Neutrophil (primary cell): ENCODE measurements around the gene MTOR.

Experiments
- H3K27ac ChIP-seq: fragments of 200-600 bp; sonication (generic); 2 replicates; pipeline ENCODE4 v1.5.1; 2016; ENCODE audit warnings: mild to moderate bottlenecking, moderate library complexity
- H3K27me3 ChIP-seq: fragments of 200-600 bp; sonication (generic); 2 replicates; pipeline ENCODE4 v1.6.0; 2016; ENCODE audit warnings: mild to moderate bottlenecking
- H3K36me3 ChIP-seq: fragments of 200-600 bp; sonication (generic); 2 replicates; pipeline ENCODE4 v1.5.1; 2017
- H3K4me1 ChIP-seq, 2 experiments: fragments of 200-600 bp in 1 of 2; sonication (generic) in 1 of 2; 1 replicate in 1 of 2; 2 replicates in 1 of 2; pipeline versions ENCODE4 v1.5.1 to v1.6.1; 2013 to 2016; ENCODE audit warnings: low read depth in 1 of 2, low read length in 1 of 2, mild to moderate bottlenecking in 1 of 2, moderate library complexity in 1 of 2; ENCODE audit not compliant: control insufficient read depth in 1 of 2, insufficient read depth in 1 of 2
- H3K4me3 ChIP-seq, 2 experiments: fragments of 200-600 bp in 1 of 2; sonication (generic) in 1 of 2; 1 replicate in 1 of 2; 2 replicates in 1 of 2; pipeline ENCODE4 v1.5.1; 2013 to 2016; ENCODE audit warnings: low read depth in 1 of 2, low read length in 1 of 2, mild to moderate bottlenecking in 1 of 2, moderate library complexity in 1 of 2
- H3K9me3 ChIP-seq: fragments of 200-600 bp; sonication (generic); 2 replicates; pipeline ENCODE4 v1.5.1; 2016
- CTCF ChIP-seq: fragments of 200-600 bp; sonication (generic); IDR thresholded peaks from 2 replicates; pipeline ENCODE4 v1.5.1; 2016; ENCODE audit warnings: antibody characterized with exemption

The MTOR gene

GRCh38 chr1:11176081-11176706 lies 86.2 kb downstream of the MTOR start:
- Histone ChIP-seq H3K9me3 (no peaks in the 10 kb centered on the region), H3K4me1 (no peaks in the 10 kb centered on the region), H3K4me3 (no peak overlapping the region), H3K27ac (no peak overlapping the region), H3K27me3 (no peaks in the 10 kb centered on the region), H3K36me3 (peaks cover 38% of the 10 kb centered on the region)
- TF ChIP-seq CTCF = no peak

- H3K4me1 ChIP-seq = no peaks in the 10 kb centered on the region
Measured at GRCh38 chr1:11175461-11175860, 86.9 kb downstream of the MTOR start.

GRCh38 chr1:11174261-11174942 lies 87.9 kb downstream of the MTOR start:
- H3K27ac ChIP-seq = no peak overlapping the region
- no peaks in the 10 kb centered on the region for H3K9me3 ChIP-seq
- peaks cover 22% of the 10 kb centered on the region for H3K36me3 ChIP-seq
- H3K27me3 ChIP-seq = no peaks in the 10 kb centered on the region
- no peaks in the 10 kb centered on the region for H3K4me1 ChIP-seq
- no peak for TF ChIP-seq CTCF
- H3K4me3 ChIP-seq = no peak overlapping the region

More at GRCh38 chr1:11175461-11175860, 86.9 kb downstream of the MTOR start:
- no peak for TF ChIP-seq CTCF
- Histone ChIP-seq H3K9me3 (no peaks in the 10 kb centered on the region), H3K27me3 (no peaks in the 10 kb centered on the region), H3K36me3 (peaks cover 33% of the 10 kb centered on the region), H3K27ac (no peak overlapping the region), H3K4me3 (no peak overlapping the region)

GRCh38 chr1:11170102-11170501 lies 92.2 kb downstream of the MTOR start:
- TF ChIP-seq CTCF = no peak

GRCh38 chr1:11169202-11169601 lies 93.1 kb downstream of the MTOR start:
- no peak overlapping the region for H3K4me3 ChIP-seq
- no peaks in the 10 kb centered on the region for H3K27me3 ChIP-seq
- H3K27ac ChIP-seq = no peak overlapping the region
- TF ChIP-seq CTCF = no peak
- no peaks in the 10 kb centered on the region for H3K9me3 ChIP-seq
- peaks cover 6% of the 10 kb centered on the region for H3K36me3 ChIP-seq
- no peaks in the 10 kb centered on the region for H3K4me1 ChIP-seq

More at GRCh38 chr1:11170102-11170501, 92.2 kb downstream of the MTOR start:
- H3K27me3 ChIP-seq = no peaks in the 10 kb centered on the region
- no peaks in the 10 kb centered on the region for H3K9me3 ChIP-seq
- no peak overlapping the region for H3K27ac ChIP-seq
- no peaks in the 10 kb centered on the region for H3K4me1 ChIP-seq
- H3K36me3 ChIP-seq = peaks cover 6% of the 10 kb centered on the region
- H3K4me3 ChIP-seq = no peak overlapping the region
